Measurements from ENCODE around the gene HSDL1. TPM values are rescaled to one million over a fixed set of nuclear protein-coding genes. Genes with fewer than 3 reads are reported as not detected.

Gene HSDL1
- polyA plus RNA-seq, 4 donors: 7.1 to 18.7 (median 10.4) TPM

GRCh38 chr16:84183911-84184591, 39.1 kb upstream of the HSDL1 start:
- H3K4me3 ChIP-seq (ENCODE audit: low read depth in 1 of 3, low read length in 3 of 3): no peak overlapping the region
- peaks cover 8 to 63% (median 27%) of the 10 kb centered on the region in 3 donors for H3K36me3 ChIP-seq (ENCODE audit: control insufficient read depth in 3 of 3, insufficient read depth in 2 of 3, low read depth in 1 of 3, low read length in 3 of 3)
- H3K4me1 ChIP-seq (ENCODE audit: control insufficient read depth in 3 of 3, insufficient read depth in 2 of 3, low read depth in 1 of 3, low read length in 2 of 3): peaks cover 0 to 2% (median 0%) of the 10 kb centered on the region in 3 donors
- DNase-seq: no peak
- WGBS, 3 donors: 86 to 89% (median 86%) methylated on average over 11 of the region's 11 CpGs
- no peak overlapping the region for H3K27ac ChIP-seq (ENCODE audit: low read depth in 1 of 3, low read length in 2 of 3)
- no peaks in the 10 kb centered on the region for H3K9me3 ChIP-seq (ENCODE audit: control insufficient read depth in 2 of 2, insufficient read depth in 1 of 2, low read depth in 1 of 2, low read length in 1 of 2)
- no peaks in the 10 kb centered on the region for H3K27me3 ChIP-seq (ENCODE audit: control insufficient read depth in 3 of 3, insufficient read depth in 3 of 3, low read length in 3 of 3)
- FAIRE-seq: no peak

GRCh38 chr16:84183572-84183875, 38.5 kb upstream of the HSDL1 start:
- FAIRE-seq (no peak), DNase-seq (no peak)
- H3K4me3 ChIP-seq (ENCODE audit: low read depth in 1 of 3, low read length in 3 of 3): no peak overlapping the region
- 95 to 97% (median 96%) methylated on average over 5 of the region's 5 CpGs for whole genome bisulfite sequencing, 3 donors
- no peaks in the 10 kb centered on the region for H3K9me3 ChIP-seq (ENCODE audit: control insufficient read depth in 2 of 2, insufficient read depth in 1 of 2, low read depth in 1 of 2, low read length in 1 of 2)
- no peak overlapping the region for H3K27ac ChIP-seq (ENCODE audit: low read depth in 1 of 3, low read length in 2 of 3)
- H3K36me3 ChIP-seq (ENCODE audit: control insufficient read depth in 3 of 3, insufficient read depth in 2 of 3, low read depth in 1 of 3, low read length in 3 of 3): peaks cover 8 to 68% (median 30%) of the 10 kb centered on the region in 3 donors
- peaks cover 0 to 2% (median 0%) of the 10 kb centered on the region in 3 donors for H3K4me1 ChIP-seq (ENCODE audit: control insufficient read depth in 3 of 3, insufficient read depth in 2 of 3, low read depth in 1 of 3, low read length in 2 of 3)
- H3K27me3 ChIP-seq (ENCODE audit: control insufficient read depth in 3 of 3, insufficient read depth in 3 of 3, low read length in 3 of 3): no peaks in the 10 kb centered on the region

GRCh38 chr16:84182680-84183571, 37.9 kb upstream of the HSDL1 start:
- Histone ChIP-seq H3K36me3 (ENCODE audit: control insufficient read depth in 3 of 3, insufficient read depth in 2 of 3, low read depth in 1 of 3, low read length in 3 of 3) (peaks cover 8 to 73% (median 30%) of the 10 kb centered on the region in 3 donors), H3K4me1 (ENCODE audit: control insufficient read depth in 3 of 3, insufficient read depth in 2 of 3, low read depth in 1 of 3, low read length in 2 of 3) (peaks cover 0 to 2% (median 0%) of the 10 kb centered on the region in 3 donors), H3K9me3 (ENCODE audit: control insufficient read depth in 2 of 2, insufficient read depth in 1 of 2, low read depth in 1 of 2, low read length in 1 of 2) (no peaks in the 10 kb centered on the region), H3K4me3 (ENCODE audit: low read depth in 1 of 3, low read length in 3 of 3) (no peak overlapping the region), H3K27me3 (ENCODE audit: control insufficient read depth in 3 of 3, insufficient read depth in 3 of 3, low read length in 3 of 3) (no peaks in the 10 kb centered on the region), H3K27ac (ENCODE audit: low read depth in 1 of 3, low read length in 2 of 3) (no peak overlapping the region)
- FAIRE-seq: no peak
- 93 to 99% (median 95%) methylated on average over 26 of the region's 26 CpGs for WGBS, 3 donors
- DNase-seq: no peak

- no peak overlapping the region for H3K4me3 ChIP-seq (ENCODE audit: low read depth in 1 of 3, low read length in 3 of 3)
- peaks cover 8 to 77% (median 30%) of the 10 kb centered on the region in 3 donors for H3K36me3 ChIP-seq (ENCODE audit: control insufficient read depth in 3 of 3, insufficient read depth in 2 of 3, low read depth in 1 of 3, low read length in 3 of 3)
- DNase-seq (no peak), FAIRE-seq (no peak)
- H3K27me3 ChIP-seq (ENCODE audit: control insufficient read depth in 3 of 3, insufficient read depth in 3 of 3, low read length in 3 of 3): no peaks in the 10 kb centered on the region
- 95 to 97% (median 95%) methylated on average over 18 of the region's 18 CpGs for WGBS, 3 donors
- H3K9me3 ChIP-seq (ENCODE audit: control insufficient read depth in 2 of 2, insufficient read depth in 1 of 2, low read depth in 1 of 2, low read length in 1 of 2): no peaks in the 10 kb centered on the region
- H3K27ac ChIP-seq (ENCODE audit: low read depth in 1 of 3, low read length in 2 of 3): no peak overlapping the region
- H3K4me1 ChIP-seq (ENCODE audit: control insufficient read depth in 3 of 3, insufficient read depth in 2 of 3, low read depth in 1 of 3, low read length in 2 of 3): peaks cover 0 to 2% (median 0%) of the 10 kb centered on the region in 3 donors
These were observed 37.1 kb upstream of the HSDL1 start for GRCh38 chr16:84182104-84182503.

- Histone ChIP-seq H3K9me3 (ENCODE audit: control insufficient read depth in 2 of 2, insufficient read depth in 1 of 2, low read depth in 1 of 2, low read length in 1 of 2) (no peaks in the 10 kb centered on the region), H3K4me1 (ENCODE audit: control insufficient read depth in 3 of 3, insufficient read depth in 2 of 3, low read depth in 1 of 3, low read length in 2 of 3) (peaks cover 0 to 5% (median 2%) of the 10 kb centered on the region in 3 donors), H3K4me3 (ENCODE audit: low read depth in 1 of 3, low read length in 3 of 3) (no peak overlapping the region), H3K36me3 (ENCODE audit: control insufficient read depth in 3 of 3, insufficient read depth in 2 of 3, low read depth in 1 of 3, low read length in 3 of 3) (peaks cover 8 to 77% (median 30%) of the 10 kb centered on the region in 3 donors), H3K27me3 (ENCODE audit: control insufficient read depth in 3 of 3, insufficient read depth in 3 of 3, low read length in 3 of 3) (no peaks in the 10 kb centered on the region), H3K27ac (ENCODE audit: low read depth in 1 of 3, low read length in 2 of 3) (no peak overlapping the region)
- no peak for FAIRE-seq
- no peak for DNase-seq
- 91 to 94% (median 94%) methylated on average over 40 to 41 of the region's 41 CpGs for WGBS, 3 donors
These were observed 36.4 kb upstream of the HSDL1 start for GRCh38 chr16:84181144-84181915.

- no peak overlapping the region for H3K4me3 ChIP-seq (ENCODE audit: low read depth in 1 of 3, low read length in 3 of 3)
- no peak overlapping the region for H3K27ac ChIP-seq (ENCODE audit: low read depth in 1 of 3, low read length in 2 of 3)
- WGBS, 3 donors: 75 to 80% (median 79%) methylated on average over 20 to 21 of the region's 21 CpGs
- H3K27me3 ChIP-seq (ENCODE audit: control insufficient read depth in 3 of 3, insufficient read depth in 3 of 3, low read length in 3 of 3): no peaks in the 10 kb centered on the region
- FAIRE-seq (no peak), DNase-seq (no peak)
- peaks cover 8 to 77% (median 30%) of the 10 kb centered on the region in 3 donors for H3K36me3 ChIP-seq (ENCODE audit: control insufficient read depth in 3 of 3, insufficient read depth in 2 of 3, low read depth in 1 of 3, low read length in 3 of 3)
- peaks cover 0 to 7% (median 0%) of the 10 kb centered on the region in 3 donors for H3K4me1 ChIP-seq (ENCODE audit: control insufficient read depth in 3 of 3, insufficient read depth in 2 of 3, low read depth in 1 of 3, low read length in 2 of 3)
- no peaks in the 10 kb centered on the region for H3K9me3 ChIP-seq (ENCODE audit: control insufficient read depth in 2 of 2, insufficient read depth in 1 of 2, low read depth in 1 of 2, low read length in 1 of 2)
These were observed 35.7 kb upstream of the HSDL1 start for GRCh38 chr16:84180519-84181140.

- Histone ChIP-seq H3K27me3 (ENCODE audit: control insufficient read depth in 3 of 3, insufficient read depth in 3 of 3, low read length in 3 of 3) (no peaks in the 10 kb centered on the region), H3K9me3 (ENCODE audit: control insufficient read depth in 2 of 2, insufficient read depth in 1 of 2, low read depth in 1 of 2, low read length in 1 of 2) (no peaks in the 10 kb centered on the region), H3K4me3 (ENCODE audit: low read depth in 1 of 3, low read length in 3 of 3) (no peak overlapping the region), H3K27ac (ENCODE audit: low read depth in 1 of 3, low read length in 2 of 3) (no peak overlapping the region), H3K4me1 (ENCODE audit: control insufficient read depth in 3 of 3, insufficient read depth in 2 of 3, low read depth in 1 of 3, low read length in 2 of 3) (peaks cover 0 to 7% (median 0%) of the 10 kb centered on the region in 3 donors), H3K36me3 (ENCODE audit: control insufficient read depth in 3 of 3, insufficient read depth in 2 of 3, low read depth in 1 of 3, low read length in 3 of 3) (peaks cover 8 to 71% (median 30%) of the 10 kb centered on the region in 3 donors)
- no peak for FAIRE-seq
- DNase-seq: no peak
- 83 to 87% (median 85%) methylated on average over 25 to 33 of the region's 33 CpGs for WGBS, 3 donors
These were observed 34.8 kb upstream of the HSDL1 start for GRCh38 chr16:84179612-84180320.
